Sigmoid colon (tissue), 7 donors: Measurements from ENCODE around the gene DPYSL4. TPM values are rescaled to one million over a fixed set of nuclear protein-coding genes. Genes with fewer than 3 reads are reported as not detected.

Experiments used
- DNase-seq: peaks from one replicate; pipeline ENCODE4 v3.0.0-alpha.2; 2019
- H3K27ac ChIP-seq, 4 donors: fragments of 200-600 bp; sonication (generic); one replicate each; pipeline ENCODE4 v1.5.1; 2016 to 2019; ENCODE audit warnings: mild to moderate bottlenecking in 1 of 4
- H3K27me3 ChIP-seq, 3 donors: fragments of 200-600 bp; sonication (generic); one replicate each; pipeline ENCODE4 v1.5.1; 2019; ENCODE audit warnings: mild to moderate bottlenecking in 1 of 3
- H3K36me3 ChIP-seq, 4 donors: fragments of 200-600 bp; sonication (generic); one replicate each; pipeline ENCODE4 v1.5.1; 2016 to 2019
- H3K4me1 ChIP-seq, 4 donors: fragments of 200-600 bp; sonication (generic); one replicate each; pipeline ENCODE4 v1.5.1; 2017 to 2019
- H3K4me3 ChIP-seq, 4 donors: fragments of 200-600 bp; sonication (generic); one replicate each; pipeline ENCODE4 v1.5.1; 2017 to 2019; ENCODE audit warnings: mild to moderate bottlenecking in 2 of 4, moderate library complexity in 1 of 4
- H3K9me3 ChIP-seq, 4 donors: fragments of 200-600 bp in 3 of 4; sonication (generic) in 3 of 4; one replicate each; pipeline versions ENCODE4 v1.5.1 to v1.6.1; 2013 to 2019
- EP300 ChIP-seq, 4 donors: sonication (generic); formaldehyde crosslinking; IDR thresholded peaks; one replicate each; pipeline ENCODE4 v1.6.1; 2017; ENCODE audit warnings: antibody characterized with exemption in 4 of 4
- POLR2A ChIP-seq, 2 donors: fragments of 450-650 bp; IDR thresholded peaks; one replicate each; pipeline ENCODE4 v1.6.1; 2016; ENCODE audit warnings: antibody characterized with exemption in 2 of 2, mild to moderate bottlenecking in 2 of 2, moderate library complexity in 2 of 2
- POLR2AphosphoS5 ChIP-seq, 4 donors: sonication (generic); formaldehyde crosslinking; IDR thresholded peaks; one replicate each; pipeline ENCODE4 v1.6.1; 2017; ENCODE audit warnings: antibody characterized with exemption in 4 of 4
- WGBS, 2 donors: extraction: QIAGEN DNeasy Blood & Tissue Kit; methylation state at CpG; one replicate each; pipeline ENCODE4 v1.1.7; 2013; 5-methylcytosine and 5-hydroxymethylcytosine counted together
- intact Hi-C: fragments of 100-400 bp; cut with DNase I; formaldehyde crosslinking; loops from one replicate; pipeline ENCODE4 v1.15.1; 2023
- polyA plus RNA-seq, 3 donors: library from polyadenylated mRNA; stranded (reverse); fragments of 200-250 nt; gene quantifications; one replicate each; pipeline ENCODE4 v1.2.3, GENCODE V29; 2013
- total RNA-seq, 4 donors: library from RNA; depleted of rRNA; stranded (reverse); fragments of >200 nt; gene quantifications; one replicate each; pipeline ENCODE4 v1.1.0, GENCODE V29; 2016
- TF ChIP-seq, protein P1 (sequence below), 4 experiments: fragments of 450-650 bp in 3 of 4; fragments of 200-600 bp in 1 of 4; IDR thresholded peaks; one replicate each; pipeline ENCODE4 v1.5.1; 2016 to 2019; ENCODE audit warnings: antibody characterized with exemption in 4 of 4, mild to moderate bottlenecking in 3 of 4, moderate library complexity in 2 of 4
- donor health status: healthy with polysubstance abuse.
- donor health status: Bipolar disorder and iron deficiency.
- donor health status: healthy.

The DPYSL4 gene
- total and polyA plus RNA-seq, 7 donors = under 0.01 to 1.9 (median 0.63) TPM; not detected in 1

DNA sequence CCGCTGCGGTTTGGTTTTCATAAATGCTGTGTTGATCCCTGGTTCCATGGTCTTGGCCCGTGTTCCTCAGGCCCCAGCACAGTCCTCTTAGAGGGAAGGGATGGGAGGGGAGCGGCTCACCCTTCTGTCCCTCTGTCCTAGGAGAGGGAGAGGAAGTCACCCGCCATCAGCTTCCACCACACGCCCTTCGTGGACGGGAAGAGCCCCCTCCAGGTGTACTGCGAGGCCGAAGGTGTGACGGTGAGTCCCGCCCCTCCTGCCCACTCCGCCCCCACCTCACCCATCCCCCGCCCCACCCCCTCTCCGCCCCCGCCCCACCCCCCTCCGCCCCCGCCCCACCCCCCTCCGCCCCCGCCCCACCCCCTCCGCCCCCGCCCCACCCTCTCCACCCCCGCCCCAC is 37.5 kb upstream of the DPYSL4 start:
- H3K27me3 ChIP-seq = no peaks in the 10 kb centered on the region
- H3K36me3 ChIP-seq = peaks cover 0 to 20% (median 0%) of the 10 kb centered on the region in 4 donors
- 63 to 81% methylated on average over 15 of the region's 23 CpGs for WGBS, 2 donors
- H3K27ac ChIP-seq = no peak overlapping the region
- TF ChIP-seq, protein P1, sequence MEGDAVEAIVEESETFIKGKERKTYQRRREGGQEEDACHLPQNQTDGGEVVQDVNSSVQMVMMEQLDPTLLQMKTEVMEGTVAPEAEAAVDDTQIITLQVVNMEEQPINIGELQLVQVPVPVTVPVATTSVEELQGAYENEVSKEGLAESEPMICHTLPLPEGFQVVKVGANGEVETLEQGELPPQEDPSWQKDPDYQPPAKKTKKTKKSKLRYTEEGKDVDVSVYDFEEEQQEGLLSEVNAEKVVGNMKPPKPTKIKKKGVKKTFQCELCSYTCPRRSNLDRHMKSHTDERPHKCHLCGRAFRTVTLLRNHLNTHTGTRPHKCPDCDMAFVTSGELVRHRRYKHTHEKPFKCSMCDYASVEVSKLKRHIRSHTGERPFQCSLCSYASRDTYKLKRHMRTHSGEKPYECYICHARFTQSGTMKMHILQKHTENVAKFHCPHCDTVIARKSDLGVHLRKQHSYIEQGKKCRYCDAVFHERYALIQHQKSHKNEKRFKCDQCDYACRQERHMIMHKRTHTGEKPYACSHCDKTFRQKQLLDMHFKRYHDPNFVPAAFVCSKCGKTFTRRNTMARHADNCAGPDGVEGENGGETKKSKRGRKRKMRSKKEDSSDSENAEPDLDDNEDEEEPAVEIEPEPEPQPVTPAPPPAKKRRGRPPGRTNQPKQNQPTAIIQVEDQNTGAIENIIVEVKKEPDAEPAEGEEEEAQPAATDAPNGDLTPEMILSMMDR (IDR thresholded peaks at IDR 0.05) = no peak
- TF ChIP-seq POLR2AphosphoS5 (IDR thresholded peaks at IDR 0.05) (no peak), POLR2A (IDR thresholded peaks at IDR 0.05) (no peak), EP300 (IDR thresholded peaks at IDR 0.05) (no peak)
- H3K4me1 ChIP-seq = no peaks in the 10 kb centered on the region
- intact Hi-C loops = no loop called here
- DNase-seq = no peak
- H3K9me3 ChIP-seq = no peaks in the 10 kb centered on the region
- no peak overlapping the region for H3K4me3 ChIP-seq

DNA sequence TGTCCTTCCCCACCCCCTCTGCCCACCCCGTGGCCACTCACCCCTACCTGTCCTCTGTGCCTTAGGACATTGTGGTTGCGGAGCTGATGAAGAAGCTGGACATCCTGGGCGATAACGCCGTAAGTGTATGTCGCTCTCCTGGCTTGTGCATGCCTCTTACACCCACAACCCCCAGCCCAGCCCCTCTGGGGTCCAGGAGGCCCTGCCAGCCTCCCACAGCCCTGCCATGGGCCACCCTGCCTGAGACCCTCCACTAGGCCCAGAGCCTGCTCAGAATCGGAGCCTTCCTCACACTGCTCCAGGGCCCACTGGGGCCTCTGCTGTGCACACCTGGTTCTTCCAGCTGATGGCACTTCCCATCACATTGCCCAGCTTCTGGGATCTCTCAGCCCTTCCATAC is 36.8 kb upstream of the DPYSL4 start:
- 89 to 97% methylated on average over 6 to 7 of the region's 7 CpGs for WGBS, 2 donors
- H3K36me3 ChIP-seq = peaks cover 0 to 23% (median 0%) of the 10 kb centered on the region in 4 donors
- H3K27ac ChIP-seq = no peak overlapping the region
- no peak overlapping the region for H3K4me3 ChIP-seq
- H3K9me3 ChIP-seq = no peaks in the 10 kb centered on the region
- intact Hi-C loops = no loop called here
- TF ChIP-seq POLR2AphosphoS5 (IDR thresholded peaks at IDR 0.05) (no peak), POLR2A (IDR thresholded peaks at IDR 0.05) (no peak), EP300 (IDR thresholded peaks at IDR 0.05) (no peak)
- TF ChIP-seq, protein P1 (IDR thresholded peaks at IDR 0.05) = no peak
- no peaks in the 10 kb centered on the region for H3K27me3 ChIP-seq
- no peaks in the 10 kb centered on the region for H3K4me1 ChIP-seq
- DNase-seq = no peak

DNA sequence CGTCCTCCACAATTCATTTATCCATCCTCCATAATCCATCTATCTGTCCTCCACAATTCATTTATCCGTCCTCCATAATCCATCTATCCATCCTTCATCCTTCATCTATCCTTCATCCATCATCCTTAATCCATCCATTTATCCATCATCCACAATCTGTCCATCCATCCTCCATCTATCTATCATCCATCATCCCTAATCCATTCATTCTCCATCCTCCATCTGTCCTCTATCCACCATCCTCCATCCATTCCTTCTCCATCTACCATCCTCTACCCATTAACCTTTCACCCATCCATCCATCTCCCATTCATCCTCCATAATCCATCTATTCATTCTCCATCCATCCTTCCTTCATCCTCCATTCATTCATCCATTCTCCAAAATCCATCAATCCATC is 36.0 kb upstream of the DPYSL4 start:
- Histone ChIP-seq H3K9me3 (no peaks in the 10 kb centered on the region), H3K4me1 (no peaks in the 10 kb centered on the region), H3K4me3 (no peak overlapping the region), H3K27me3 (no peaks in the 10 kb centered on the region), H3K36me3 (peaks cover 0 to 23% (median 0%) of the 10 kb centered on the region in 4 donors), H3K27ac (no peak overlapping the region)
- intact Hi-C loops = no loop called here
- TF ChIP-seq, protein P1 (IDR thresholded peaks at IDR 0.05) = no peak
- TF ChIP-seq POLR2AphosphoS5 (IDR thresholded peaks at IDR 0.05) = no peak
- TF ChIP-seq EP300 (IDR thresholded peaks at IDR 0.05) = no peak
- no peak for TF ChIP-seq POLR2A (IDR thresholded peaks at IDR 0.05)
- DNase-seq = no peak
- 90 to 96% methylated on average over 2 of the region's 2 CpGs for WGBS, 2 donors

DNA sequence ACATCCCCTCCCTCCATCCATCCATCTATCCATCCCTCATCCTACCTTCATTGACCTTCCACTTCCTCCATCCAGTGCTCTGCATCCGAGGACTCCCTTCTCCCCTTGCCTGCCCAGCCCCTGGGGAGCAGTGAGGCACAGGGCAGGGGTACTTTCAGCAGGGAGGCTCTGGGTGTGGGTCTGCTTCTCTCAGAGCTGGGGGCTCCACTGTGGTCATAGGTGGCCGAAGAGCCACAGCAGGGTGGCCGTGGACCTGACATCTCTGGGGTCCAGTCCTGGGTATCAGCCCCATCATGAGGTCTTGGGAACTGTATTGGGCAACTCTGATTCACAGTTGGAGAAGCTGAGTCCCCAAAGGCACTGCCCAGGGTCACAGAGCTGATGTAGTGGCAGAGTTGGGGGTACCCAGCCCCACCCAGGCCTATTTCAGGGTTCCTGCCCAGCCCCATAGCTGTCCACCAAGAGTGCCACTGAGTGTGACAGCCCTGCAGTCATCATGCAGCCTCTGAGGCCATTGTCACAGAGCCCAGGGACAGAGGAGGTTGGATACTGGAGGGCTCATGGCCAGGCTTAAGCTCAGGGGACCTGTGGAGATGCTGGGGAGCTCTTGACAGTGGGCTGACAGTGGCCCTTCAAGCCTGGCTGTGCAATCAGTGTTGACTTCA is 35.3 kb upstream of the DPYSL4 start:
- no peak overlapping the region for H3K27ac ChIP-seq
- TF ChIP-seq POLR2A (IDR thresholded peaks at IDR 0.05) = no peak
- TF ChIP-seq POLR2AphosphoS5 (IDR thresholded peaks at IDR 0.05) = no peak
- TF ChIP-seq, protein P1 (IDR thresholded peaks at IDR 0.05) = no peak
- no peak for TF ChIP-seq EP300 (IDR thresholded peaks at IDR 0.05)
- peak; percentile 46 for DNase-seq
- intact Hi-C loops = no loop called here
- H3K27me3 ChIP-seq = no peaks in the 10 kb centered on the region
- H3K36me3 ChIP-seq = peaks cover 0 to 23% (median 0%) of the 10 kb centered on the region in 4 donors
- no peak overlapping the region for H3K4me3 ChIP-seq
- H3K4me1 ChIP-seq = no peaks in the 10 kb centered on the region
- WGBS, 2 donors = 88 to 92% methylated on average over 3 of the region's 3 CpGs
- no peaks in the 10 kb centered on the region for H3K9me3 ChIP-seq
